ENCODE results near the gene TRIM17. TPM values are rescaled to one million over a fixed set of nuclear protein-coding genes. Genes with fewer than 3 reads are reported as not detected.

TRIM17 gene
- total and polyA plus RNA-seq, 9 of the 15 experiments (the other 6 are each of a cell fraction or from before 2014, with no cell fraction given) = not detected

DNA sequence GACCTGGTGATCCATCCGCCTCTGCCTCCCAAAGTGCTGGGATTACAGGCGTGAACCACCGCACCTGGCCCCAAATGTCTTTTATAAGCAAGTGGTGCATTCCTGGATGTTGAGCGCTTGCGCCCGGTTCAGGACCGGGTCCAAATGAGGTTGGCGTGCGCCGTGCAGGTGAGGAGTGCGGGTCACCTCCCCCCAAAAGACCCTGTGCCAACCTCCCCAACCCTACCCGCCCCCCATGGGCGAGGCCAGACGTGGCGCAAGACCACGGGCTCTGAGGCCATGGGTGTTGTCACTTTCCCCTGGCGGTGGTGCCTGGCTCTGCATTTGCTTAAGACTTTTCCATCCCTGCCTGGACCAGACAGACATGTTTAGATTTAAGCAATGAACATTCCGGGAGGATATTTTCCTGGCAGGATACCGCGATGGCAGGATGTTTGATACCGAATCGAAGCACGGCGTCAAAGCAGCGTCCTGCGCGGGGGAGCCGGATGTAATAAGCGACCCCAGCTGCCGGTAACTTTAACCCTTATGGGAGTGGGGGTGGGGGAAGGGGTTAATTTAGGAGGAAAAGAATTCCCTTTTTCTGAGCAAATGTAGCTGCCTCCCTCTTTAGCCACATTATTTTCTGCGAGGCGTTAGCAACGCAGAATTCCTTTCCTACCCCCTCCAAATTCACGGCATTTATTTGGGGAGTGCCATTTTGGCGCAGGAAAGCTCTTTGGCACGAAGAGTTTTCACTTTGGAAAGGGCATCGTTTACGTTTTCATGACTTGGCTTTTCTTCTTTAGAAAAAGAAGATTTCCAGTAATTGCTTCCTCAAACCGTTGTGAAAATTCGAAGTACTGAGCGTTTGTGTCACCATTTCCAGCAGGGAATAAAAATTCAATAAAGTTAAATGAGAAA lies 42.7 kb upstream of the TRIM17 start (continued):
- TF ChIP-seq, protein P1, sequence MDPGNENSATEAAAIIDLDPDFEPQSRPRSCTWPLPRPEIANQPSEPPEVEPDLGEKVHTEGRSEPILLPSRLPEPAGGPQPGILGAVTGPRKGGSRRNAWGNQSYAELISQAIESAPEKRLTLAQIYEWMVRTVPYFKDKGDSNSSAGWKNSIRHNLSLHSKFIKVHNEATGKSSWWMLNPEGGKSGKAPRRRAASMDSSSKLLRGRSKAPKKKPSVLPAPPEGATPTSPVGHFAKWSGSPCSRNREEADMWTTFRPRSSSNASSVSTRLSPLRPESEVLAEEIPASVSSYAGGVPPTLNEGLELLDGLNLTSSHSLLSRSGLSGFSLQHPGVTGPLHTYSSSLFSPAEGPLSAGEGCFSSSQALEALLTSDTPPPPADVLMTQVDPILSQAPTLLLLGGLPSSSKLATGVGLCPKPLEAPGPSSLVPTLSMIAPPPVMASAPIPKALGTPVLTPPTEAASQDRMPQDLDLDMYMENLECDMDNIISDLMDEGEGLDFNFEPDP (CRISPR knock-in tag; IDR thresholded peaks at IDR 0.05) = no peak; the same call in 1 of the 2 replicates
- TF ChIP-seq PURB (CRISPR knock-in tag; IDR thresholded peaks at IDR 0.05; ENCODE audit: low read depth) (no peak), SPI1 (IDR thresholded peaks at IDR 0.05; ENCODE audit: borderline replicate concordance, low read depth, low read length) (no peak), RBM25 (IDR thresholded peaks at IDR 0.05; ENCODE audit: low read depth, low read length, severe bottlenecking) (no peak), ZBTB2 (IDR thresholded peaks at IDR 0.05) (no peak), RREB1 (CRISPR knock-in tag; IDR thresholded peaks at IDR 0.05) (peak; percentile 85), KAT7 (CRISPR knock-in tag; IDR thresholded peaks at IDR 0.05; ENCODE audit: borderline replicate concordance) (no peak), TGIF2 (CRISPR knock-in tag; IDR thresholded peaks at IDR 0.05) (no peak), ZNF384 (IDR thresholded peaks at IDR 0.05; ENCODE audit: low read depth, low read length) (no peak), ZNF263 (CRISPR knock-in tag; IDR thresholded peaks at IDR 0.05; ENCODE audit: borderline replicate concordance) (no peak), ZNF347 (CRISPR knock-in tag; IDR thresholded peaks at IDR 0.05; ENCODE audit: low read depth) (no peak), KLF13 (tag; IDR thresholded peaks at IDR 0.05; ENCODE audit: borderline replicate concordance, low read depth) (no peak), CHD2 (IDR thresholded peaks at IDR 0.05; ENCODE audit: low read depth, low read length) (no peak)
- TF ChIP-seq, protein P2, sequence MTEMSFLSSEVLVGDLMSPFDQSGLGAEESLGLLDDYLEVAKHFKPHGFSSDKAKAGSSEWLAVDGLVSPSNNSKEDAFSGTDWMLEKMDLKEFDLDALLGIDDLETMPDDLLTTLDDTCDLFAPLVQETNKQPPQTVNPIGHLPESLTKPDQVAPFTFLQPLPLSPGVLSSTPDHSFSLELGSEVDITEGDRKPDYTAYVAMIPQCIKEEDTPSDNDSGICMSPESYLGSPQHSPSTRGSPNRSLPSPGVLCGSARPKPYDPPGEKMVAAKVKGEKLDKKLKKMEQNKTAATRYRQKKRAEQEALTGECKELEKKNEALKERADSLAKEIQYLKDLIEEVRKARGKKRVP (CRISPR knock-in tag; IDR thresholded peaks at IDR 0.05) = peak; percentile 14; the same call in 1 of the 2 replicates
- TF ChIP-seq, protein P3, sequence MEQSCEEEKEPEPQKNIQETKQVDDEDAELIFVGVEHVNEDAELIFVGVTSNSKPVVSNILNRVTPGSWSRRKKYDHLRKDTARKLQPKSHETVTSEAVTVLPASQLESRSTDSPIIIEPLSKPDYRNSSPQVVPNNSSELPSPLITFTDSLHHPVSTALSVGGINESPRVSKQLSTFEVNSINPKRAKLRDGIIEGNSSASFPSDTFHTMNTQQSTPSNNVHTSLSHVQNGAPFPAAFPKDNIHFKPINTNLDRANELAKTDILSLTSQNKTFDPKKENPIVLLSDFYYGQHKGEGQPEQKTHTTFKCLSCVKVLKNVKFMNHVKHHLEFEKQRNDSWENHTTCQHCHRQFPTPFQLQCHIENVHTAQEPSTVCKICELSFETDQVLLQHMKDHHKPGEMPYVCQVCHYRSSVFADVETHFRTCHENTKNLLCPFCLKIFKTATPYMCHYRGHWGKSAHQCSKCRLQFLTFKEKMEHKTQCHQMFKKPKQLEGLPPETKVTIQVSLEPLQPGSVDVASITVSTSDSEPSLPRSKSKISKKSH (CRISPR knock-in tag; IDR thresholded peaks at IDR 0.05) = no peak

Measured in K562 (cell line).